ENCODE measurements around the gene RAPGEF2.
"Not testable (repeated sequence)": the region's sequence is repeated elsewhere in the genome, so short reads cannot be mapped to it uniquely, and the experiment has no call there.

The RAPGEF2 gene, protein sequence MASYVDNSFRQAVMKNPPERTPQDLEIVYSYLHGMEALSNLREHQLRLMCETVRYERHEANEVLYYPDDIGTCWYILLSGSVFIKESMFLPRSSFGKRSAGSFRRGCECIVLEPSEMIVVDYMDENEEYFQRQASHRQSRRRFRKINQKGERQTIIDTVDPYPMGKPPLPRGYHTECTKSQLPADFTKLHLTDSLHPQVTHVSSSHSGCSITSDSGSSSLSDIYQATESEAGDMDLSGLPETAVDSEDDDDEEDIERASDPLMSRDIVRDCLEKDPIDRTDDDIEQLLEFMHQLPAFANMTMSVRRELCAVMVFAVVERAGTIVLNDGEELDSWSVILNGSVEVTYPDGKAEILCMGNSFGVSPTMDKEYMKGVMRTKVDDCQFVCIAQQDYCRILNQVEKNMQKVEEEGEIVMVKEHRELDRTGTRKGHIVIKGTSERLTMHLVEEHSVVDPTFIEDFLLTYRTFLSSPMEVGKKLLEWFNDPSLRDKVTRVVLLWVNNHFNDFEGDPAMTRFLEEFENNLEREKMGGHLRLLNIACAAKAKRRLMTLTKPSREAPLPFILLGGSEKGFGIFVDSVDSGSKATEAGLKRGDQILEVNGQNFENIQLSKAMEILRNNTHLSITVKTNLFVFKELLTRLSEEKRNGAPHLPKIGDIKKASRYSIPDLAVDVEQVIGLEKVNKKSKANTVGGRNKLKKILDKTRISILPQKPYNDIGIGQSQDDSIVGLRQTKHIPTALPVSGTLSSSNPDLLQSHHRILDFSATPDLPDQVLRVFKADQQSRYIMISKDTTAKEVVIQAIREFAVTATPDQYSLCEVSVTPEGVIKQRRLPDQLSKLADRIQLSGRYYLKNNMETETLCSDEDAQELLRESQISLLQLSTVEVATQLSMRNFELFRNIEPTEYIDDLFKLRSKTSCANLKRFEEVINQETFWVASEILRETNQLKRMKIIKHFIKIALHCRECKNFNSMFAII (N-terminal part only)

DNA sequence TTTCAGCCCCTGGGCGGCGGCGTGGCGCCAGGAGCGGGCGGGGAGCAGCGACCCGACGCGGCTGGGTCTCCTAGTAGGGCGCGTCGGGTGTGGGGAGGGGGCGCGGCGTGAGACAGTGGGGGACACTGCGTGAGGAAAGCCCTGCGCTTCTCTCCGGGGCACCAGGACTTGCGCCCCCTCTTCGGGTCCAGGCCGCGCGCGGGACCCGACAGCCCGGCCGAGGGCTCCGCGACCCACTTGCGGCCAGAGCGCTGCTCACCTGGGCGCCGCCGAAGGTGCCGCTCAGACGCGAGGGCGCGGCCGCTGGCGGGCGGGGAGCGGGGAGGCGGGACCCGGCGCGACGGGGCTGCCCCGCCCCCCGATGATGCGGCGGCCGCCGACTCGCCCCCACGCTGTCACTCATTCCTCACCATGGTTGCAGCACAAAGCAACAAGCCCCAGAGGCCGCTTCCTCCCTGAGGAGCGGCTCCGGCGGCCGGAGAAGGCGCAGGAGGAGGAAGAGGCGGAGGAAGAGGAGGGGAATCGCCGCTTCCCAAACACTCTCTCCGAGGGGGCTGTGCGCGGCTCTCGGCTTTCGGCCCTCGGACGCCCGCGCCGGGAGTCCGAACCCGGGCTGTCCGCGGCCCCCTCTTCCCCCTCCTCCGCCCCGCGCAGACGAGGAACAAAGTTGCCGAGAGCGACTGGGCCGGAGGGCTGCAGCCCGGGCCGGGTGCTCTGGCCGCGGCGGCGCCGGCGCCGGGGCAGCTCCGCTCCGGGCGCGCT is at the start of gene RAPGEF2:
RAPGEF2 (plus strand) TSS at position 458 of the 762 bp plus-strand sequence. CDS start 1,084 bp downstream, outside the sequence.
- ATAC-seq (replicated peaks), result peak; percentile 86 to 88
- H3K27me3 Mint-ChIP-seq, result peaks cover 16 to 19% of the 10 kb centered on the region in 2 donors
- H3K4me3 Mint-ChIP-seq, result peak within 1 kb of the TSS; percentile 90 to 95
- DNase-seq, result peak; percentile 81
- H3K27ac Mint-ChIP-seq, result peak within 1 kb of the TSS; percentile 94
- H3K36me3 Mint-ChIP-seq, result peaks cover 0 to 1% of the 10 kb centered on the region in 2 donors
- peaks cover 31 to 43% of the 10 kb centered on the region in 2 donors for H3K4me1 Mint-ChIP-seq
- no peaks in the 10 kb centered on the region for H3K9me3 Mint-ChIP-seq

DNA sequence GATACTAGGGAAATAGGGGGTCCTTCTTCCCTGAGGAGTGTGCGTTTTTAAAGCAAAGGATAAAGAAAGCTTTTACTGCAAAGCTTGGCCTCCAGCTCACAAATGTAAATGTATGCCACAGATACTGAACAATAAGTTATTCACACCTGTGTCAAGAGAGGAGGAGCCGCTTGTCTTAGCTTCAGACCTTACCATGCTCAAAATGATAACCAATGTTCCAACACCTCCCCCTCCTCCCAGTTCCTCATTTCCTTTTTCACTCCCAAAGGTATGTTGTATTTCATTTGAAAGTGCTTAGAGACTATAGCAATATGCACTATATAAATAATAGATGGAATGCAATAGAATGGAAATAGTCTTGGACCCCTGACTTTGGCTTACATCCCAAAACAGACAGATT is 47.0 kb upstream of the RAPGEF2 start:
- ATAC-seq (replicated peaks) (no peak), DNase-seq (no peak)
- H3K27me3 Mint-ChIP-seq, result peaks cover 32 to 37% of the 10 kb centered on the region in 2 donors
- peaks cover 13 to 16% of the 10 kb centered on the region in 2 donors for H3K4me1 Mint-ChIP-seq
- no peaks in the 10 kb centered on the region for H3K36me3 Mint-ChIP-seq
- no peaks in the 10 kb centered on the region for H3K9me3 Mint-ChIP-seq
- H3K4me3 Mint-ChIP-seq, result no peak overlapping the region
- H3K27ac Mint-ChIP-seq, result no peak overlapping the region

DNA sequence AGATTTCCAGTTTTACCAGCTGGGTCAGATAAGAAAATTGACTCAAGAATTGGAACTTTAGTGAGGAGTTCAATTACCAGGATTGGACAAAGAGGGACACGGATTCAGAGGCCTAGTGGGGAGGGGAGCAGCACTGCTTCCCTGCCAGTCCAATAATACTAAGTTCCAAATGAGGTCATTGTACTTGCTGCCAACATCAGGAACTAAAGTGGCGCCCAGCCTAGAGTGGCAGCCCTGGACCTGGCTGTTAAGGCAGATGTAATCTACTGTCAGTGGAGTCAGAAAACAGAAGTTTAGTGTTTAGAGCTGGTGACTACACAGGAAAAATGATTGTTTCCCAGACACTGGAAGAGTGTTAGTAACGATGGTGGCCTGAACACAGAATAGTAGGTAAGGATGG is 42.7 kb upstream of the RAPGEF2 start:
- DNase-seq (no peak), ATAC-seq (replicated peaks) (no peak)
- H3K4me3 Mint-ChIP-seq, result no peak overlapping the region
- H3K27me3 Mint-ChIP-seq, result peaks cover 15 to 21% of the 10 kb centered on the region in 2 donors
- no peak overlapping the region for H3K27ac Mint-ChIP-seq
- no peaks in the 10 kb centered on the region for H3K9me3 Mint-ChIP-seq
- H3K36me3 Mint-ChIP-seq, result no peaks in the 10 kb centered on the region
- no peaks in the 10 kb centered on the region for H3K4me1 Mint-ChIP-seq

DNA sequence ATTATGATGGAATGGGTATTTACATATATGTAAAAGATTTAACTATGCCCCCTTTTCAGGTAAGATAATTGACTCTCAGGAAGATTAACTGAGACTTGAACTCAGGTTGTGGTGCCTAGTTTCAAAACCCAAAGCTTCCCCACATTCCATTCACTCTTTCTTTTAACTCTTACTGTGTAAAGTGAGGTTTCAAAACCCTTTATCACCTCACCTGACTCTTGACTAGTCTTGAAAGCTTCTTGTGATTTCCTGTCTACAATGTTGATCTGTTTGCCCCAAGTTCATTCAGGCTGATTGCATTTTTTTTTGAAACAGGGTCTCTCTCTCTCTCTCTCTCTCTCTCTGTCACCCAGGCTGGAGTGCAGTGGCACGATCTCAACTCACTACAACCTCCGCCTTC is 40.5 kb upstream of the RAPGEF2 start:
- H3K4me3 Mint-ChIP-seq, result no peak overlapping the region

DNA sequence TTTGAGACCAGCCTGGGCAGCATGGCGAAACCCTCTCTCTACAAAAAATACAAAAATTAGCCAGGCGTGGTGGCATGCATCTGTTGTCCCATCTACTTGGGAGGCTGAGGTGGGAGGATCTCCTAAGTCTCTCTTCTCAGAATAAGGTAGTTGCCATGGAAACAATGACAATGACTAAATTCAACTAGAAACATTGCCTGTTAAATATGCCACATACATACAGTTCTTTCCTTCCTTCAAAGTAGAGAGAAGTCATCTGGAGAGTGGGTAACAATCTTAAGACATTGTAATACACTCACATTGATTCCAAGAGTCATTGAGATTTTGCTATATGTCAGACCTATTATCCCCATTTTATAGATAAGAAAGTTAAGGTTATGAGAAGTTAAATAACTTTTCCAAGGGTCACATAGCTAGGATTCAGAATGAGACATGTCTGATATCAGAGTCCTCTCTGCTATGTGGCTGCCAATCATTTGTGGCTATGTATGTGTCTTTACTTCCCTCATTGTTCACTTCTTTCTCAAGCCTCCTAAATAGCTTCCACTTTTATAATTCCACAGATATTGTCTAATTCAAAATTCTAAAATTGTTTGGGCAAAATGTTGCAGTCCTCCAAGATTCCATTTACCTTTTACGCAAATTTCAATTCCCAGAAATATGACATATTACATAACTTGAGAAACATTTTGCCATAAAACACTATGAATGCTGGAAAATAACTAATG is 37.2 kb upstream of the RAPGEF2 start:
- H3K9me3 Mint-ChIP-seq, result no peaks in the 10 kb centered on the region
- DNase-seq (no peak), ATAC-seq (replicated peaks) (no peak)
- H3K4me3 Mint-ChIP-seq, result no peak overlapping the region
- no peaks in the 10 kb centered on the region for H3K36me3 Mint-ChIP-seq
- no peaks in the 10 kb centered on the region for H3K4me1 Mint-ChIP-seq
- H3K27me3 Mint-ChIP-seq, result peaks cover 4 to 15% of the 10 kb centered on the region in 2 donors
- no peak overlapping the region for H3K27ac Mint-ChIP-seq

More for the DNA sequence above, 40.5 kb upstream of the RAPGEF2 start:
- Mint-ChIP-seq H3K36me3 (no peaks in the 10 kb centered on the region), H3K9me3 (no peaks in the 10 kb centered on the region), H3K27ac (no peak overlapping the region), H3K4me1 (no peaks in the 10 kb centered on the region), H3K27me3 (peaks cover 8 to 21% of the 10 kb centered on the region in 2 donors)
- no peak for DNase-seq
- no peak for ATAC-seq (replicated peaks)

DNA sequence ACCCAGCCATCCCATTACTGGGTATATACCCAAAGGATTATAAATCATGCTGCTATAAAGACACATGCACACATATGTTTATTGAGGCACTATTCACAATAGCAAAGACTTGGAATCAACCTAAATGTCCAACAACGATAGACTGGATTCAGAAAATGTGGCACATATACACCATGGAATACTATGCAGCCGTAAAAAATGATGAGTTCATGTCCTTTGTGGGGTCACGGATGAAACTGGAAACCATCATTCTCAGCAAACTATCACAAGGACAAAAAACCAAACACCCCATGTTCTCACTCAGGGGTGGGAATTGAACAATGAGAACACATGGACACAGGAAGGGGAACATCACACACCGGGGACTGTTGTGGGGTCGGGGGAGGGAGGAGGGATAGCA is 34.7 kb upstream of the RAPGEF2 start:
- DNase-seq; H3K9me3 Mint-ChIP-seq; H3K27ac Mint-ChIP-seq; ATAC-seq (replicated peaks); H3K27me3 Mint-ChIP-seq; H3K4me3 Mint-ChIP-seq; H3K4me1 Mint-ChIP-seq; H3K36me3 Mint-ChIP-seq: not testable (repeated sequence)

DNA sequence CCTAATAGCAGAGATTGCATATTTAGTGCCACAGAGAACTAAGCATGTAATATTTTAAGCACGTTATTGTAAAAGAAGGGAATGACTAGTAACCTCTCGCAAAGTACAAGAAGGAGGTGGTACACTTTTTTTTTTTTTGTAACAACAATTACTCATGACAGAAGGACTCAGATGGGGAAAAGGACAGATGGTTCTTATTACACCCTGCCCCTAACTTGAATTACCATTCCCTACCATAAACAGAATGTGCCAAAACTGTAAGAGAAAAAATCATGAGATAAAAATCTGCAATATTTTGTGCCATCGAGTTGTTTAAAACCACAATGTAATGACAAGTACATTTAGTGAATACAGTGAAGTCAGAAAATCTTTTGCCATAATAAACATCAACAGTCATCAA is 33.0 kb upstream of the RAPGEF2 start:
- Mint-ChIP-seq H3K36me3 (no peaks in the 10 kb centered on the region), H3K27me3 (no peaks in the 10 kb centered on the region), H3K27ac (no peak overlapping the region), H3K4me3 (no peak overlapping the region), H3K9me3 (no peaks in the 10 kb centered on the region), H3K4me1 (no peaks in the 10 kb centered on the region)
- ATAC-seq (replicated peaks) (no peak), DNase-seq (no peak)

DNA sequence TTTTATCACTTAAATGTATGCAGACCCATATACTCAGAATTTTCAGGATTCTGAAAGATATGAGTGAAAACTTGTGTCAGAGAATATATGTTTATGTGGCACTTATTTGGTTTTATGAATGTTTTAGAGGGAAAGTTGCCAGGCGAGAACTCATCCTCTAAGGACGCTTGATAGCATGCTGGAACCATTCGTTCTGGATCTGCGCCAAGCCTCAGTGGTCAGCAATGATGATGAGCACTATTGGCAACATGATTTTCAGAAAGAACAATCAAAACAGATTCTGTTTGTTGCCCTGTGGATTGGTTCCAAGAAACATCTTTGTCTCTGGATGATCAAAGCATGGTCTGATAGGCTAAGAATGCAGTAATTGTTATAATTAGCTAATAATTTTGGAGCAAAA is 32.1 kb upstream of the RAPGEF2 start:
- ATAC-seq (replicated peaks) (no peak), DNase-seq (no peak)
- no peaks in the 10 kb centered on the region for H3K36me3 Mint-ChIP-seq
- H3K27me3 Mint-ChIP-seq, result no peaks in the 10 kb centered on the region
- no peak overlapping the region for H3K27ac Mint-ChIP-seq
- H3K9me3 Mint-ChIP-seq, result no peaks in the 10 kb centered on the region
- no peaks in the 10 kb centered on the region for H3K4me1 Mint-ChIP-seq
- no peak overlapping the region for H3K4me3 Mint-ChIP-seq

DNA sequence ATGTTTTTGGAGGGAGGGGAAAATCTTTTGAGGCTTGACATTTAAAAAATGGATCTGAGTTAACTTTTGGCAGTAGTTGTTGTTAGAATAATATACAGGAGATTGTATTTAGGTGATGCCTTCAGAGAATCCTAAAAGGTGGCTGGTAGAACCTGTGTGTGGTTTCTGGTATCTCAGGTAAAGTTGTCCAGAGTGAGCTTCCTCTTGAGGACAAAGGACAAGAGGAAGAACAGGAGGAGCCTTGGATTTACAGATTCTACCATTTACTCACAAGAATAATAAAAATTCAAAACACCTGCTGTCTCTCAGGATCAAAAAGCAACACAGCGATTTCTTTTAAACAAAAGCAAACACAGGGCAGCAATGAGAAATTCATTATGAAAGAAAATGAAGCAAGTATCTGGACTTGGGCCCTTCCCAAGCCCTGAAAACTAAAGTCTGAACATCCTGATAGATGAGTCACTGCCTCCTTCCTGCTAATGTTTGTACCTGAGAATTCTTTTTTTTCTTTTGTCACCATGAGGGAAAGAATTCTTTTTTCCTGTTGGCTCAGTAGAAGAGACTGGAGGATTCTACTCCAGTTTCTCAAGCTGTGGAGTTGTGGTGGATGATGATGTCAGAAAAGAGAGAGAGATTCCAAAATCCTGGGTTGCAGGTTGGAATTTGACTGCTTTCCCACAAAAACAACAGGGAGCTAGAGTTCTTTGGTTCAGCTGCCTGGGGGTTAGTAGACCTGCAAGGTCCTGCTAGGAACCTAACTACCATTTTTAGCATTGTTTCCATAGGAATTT is 31.5 kb upstream of the RAPGEF2 start:
- Mint-ChIP-seq H3K36me3 (no peaks in the 10 kb centered on the region), H3K4me3 (no peak overlapping the region), H3K27ac (no peak overlapping the region), H3K4me1 (no peaks in the 10 kb centered on the region), H3K27me3 (no peaks in the 10 kb centered on the region), H3K9me3 (no peaks in the 10 kb centered on the region)
- no peak for ATAC-seq (replicated peaks)
- no peak for DNase-seq

DNA sequence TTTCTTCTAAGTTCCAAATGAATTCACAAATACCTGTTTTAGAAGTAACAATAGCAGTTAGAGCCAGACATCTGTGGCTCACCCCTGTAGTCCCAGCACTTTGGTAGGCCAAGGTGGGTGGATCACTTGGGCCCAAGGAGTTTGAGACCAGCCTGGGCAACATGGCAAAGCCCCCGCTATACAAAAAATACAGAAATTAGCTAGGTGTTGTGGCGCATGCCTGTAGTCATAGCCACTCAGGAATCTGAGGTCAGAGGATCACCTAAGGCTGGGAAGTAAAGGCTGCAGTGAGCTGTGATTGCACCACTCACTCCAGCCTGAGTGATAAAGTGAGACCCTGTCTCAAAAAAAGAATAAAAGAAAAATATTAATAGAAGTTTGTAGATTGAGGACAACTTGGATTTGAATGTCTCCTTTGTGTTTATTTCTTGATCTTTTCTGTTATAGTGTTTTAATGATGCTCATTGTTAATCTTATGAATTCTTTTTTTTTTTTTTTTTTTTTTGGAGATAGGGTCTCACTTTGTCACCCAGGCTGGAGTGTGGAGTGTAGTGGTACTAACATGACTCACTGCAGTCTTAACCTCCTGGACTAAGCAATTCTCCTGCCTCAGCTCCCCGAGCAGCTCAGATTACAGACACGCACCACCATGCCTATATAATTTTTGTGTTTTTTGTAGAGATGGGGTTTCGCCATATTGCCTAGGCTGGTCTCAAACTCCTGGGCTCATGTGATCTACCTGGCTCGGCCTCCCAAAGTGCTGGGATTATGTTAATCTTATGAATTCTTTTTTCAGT is 30.7 kb upstream of the RAPGEF2 start:
- no peak for DNase-seq

DNA sequence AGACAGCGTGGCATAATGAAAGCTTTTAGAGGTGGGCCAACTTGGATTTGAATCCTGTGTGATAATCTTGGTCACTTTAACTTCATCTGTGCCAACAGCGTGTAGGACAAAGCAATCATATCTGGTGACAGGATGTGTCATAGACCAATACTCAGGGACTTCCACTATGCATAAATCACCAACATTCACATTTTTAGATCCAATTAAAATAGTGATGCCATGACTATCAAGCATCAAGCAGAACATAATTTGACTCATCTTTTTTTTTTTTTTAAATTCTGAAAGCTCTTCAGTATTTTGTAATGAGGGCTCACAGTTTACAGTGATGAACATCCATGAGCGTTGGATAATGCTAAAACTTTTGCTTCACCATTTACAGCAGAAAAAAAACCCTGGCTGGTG is 27.3 kb upstream of the RAPGEF2 start:
- DNase-seq, result no peak

More for the DNA sequence above, 30.7 kb upstream of the RAPGEF2 start:
- Mint-ChIP-seq H3K27me3 (no peaks in the 10 kb centered on the region), H3K4me1 (no peaks in the 10 kb centered on the region), H3K27ac (no peak overlapping the region), H3K4me3 (no peak overlapping the region), H3K36me3 (no peaks in the 10 kb centered on the region), H3K9me3 (no peaks in the 10 kb centered on the region)
- no peak for ATAC-seq (replicated peaks)

DNA sequence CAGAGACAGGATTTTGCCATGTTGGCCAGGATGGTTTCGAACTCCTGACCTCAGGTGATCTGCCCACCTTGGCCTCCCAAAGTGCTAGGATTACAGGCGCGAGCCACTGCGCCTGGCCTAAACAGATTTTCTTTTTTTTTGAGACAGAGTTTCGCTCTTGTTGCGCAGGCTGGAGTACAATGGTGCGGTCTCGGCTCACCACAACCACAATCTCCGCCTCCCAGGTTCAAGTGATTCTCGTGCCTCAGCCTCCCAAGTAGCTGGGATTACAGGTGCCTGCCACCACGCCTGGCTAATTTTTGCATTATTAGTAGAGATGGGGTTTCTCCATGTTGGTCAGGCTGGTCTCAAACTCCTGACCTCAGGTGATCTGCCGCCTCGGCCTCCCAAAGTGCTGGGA is 25.9 kb upstream of the RAPGEF2 start:
- ATAC-seq (replicated peaks); DNase-seq; H3K4me3 Mint-ChIP-seq; H3K27me3 Mint-ChIP-seq; H3K36me3 Mint-ChIP-seq; H3K9me3 Mint-ChIP-seq; H3K27ac Mint-ChIP-seq: not testable (repeated sequence)
- H3K4me1 Mint-ChIP-seq, result peaks cover 5 to 10% of the 10 kb centered on the region in 2 donors

More for the DNA sequence above, 27.3 kb upstream of the RAPGEF2 start:
- Mint-ChIP-seq H3K27me3 (no peaks in the 10 kb centered on the region), H3K9me3 (peaks cover 0 to 2% of the 10 kb centered on the region in 2 donors), H3K4me3 (no peak overlapping the region), H3K4me1 (peaks cover 5 to 10% of the 10 kb centered on the region in 2 donors), H3K27ac (no peak overlapping the region), H3K36me3 (no peaks in the 10 kb centered on the region)
- no peak for ATAC-seq (replicated peaks)

All from stimulated activated naive B cell treated with anti-CD40 and anti-IgM and Interleukin-4, amounts not matched to agents 10 μg/mL and 1 μg/mL and 100 μg/mL, for 72 hours (primary cell).